Mucosa of stomach (tissue), 1 donor: Measurements from ENCODE around the gene ASIC1.
A peak's percentile ranks its signal among the peaks of the same experiment; 100 is the strongest.

Source experiments
- H3K27me3 ChIP-seq: one replicate; pipeline ENCODE4 v1.7.0; 2013; ENCODE audit warnings: mild to moderate bottlenecking, low read length; ENCODE audit not compliant: control insufficient read depth, insufficient read depth
- H3K36me3 ChIP-seq: one replicate; pipeline ENCODE4 v1.7.0; 2013; ENCODE audit warnings: low read length; ENCODE audit not compliant: control insufficient read depth, insufficient read depth
- H3K4me1 ChIP-seq: one replicate; pipeline ENCODE4 v1.7.0; 2013; ENCODE audit warnings: mild to moderate bottlenecking, low read length; ENCODE audit not compliant: control insufficient read depth, insufficient read depth
- H3K4me3 ChIP-seq: one replicate; pipeline ENCODE4 v1.7.0; 2013; ENCODE audit warnings: low read length
- H3K9ac ChIP-seq: one replicate; pipeline ENCODE4 v1.7.0; 2013; ENCODE audit warnings: mild to moderate bottlenecking, low read length, moderate library complexity
- H3K9me3 ChIP-seq: one replicate; pipeline ENCODE4 v1.7.0; 2013; ENCODE audit warnings: mild to moderate bottlenecking, low read length, moderate library complexity; ENCODE audit not compliant: control insufficient read depth
- donor health status: Pancreatic carcinoma.

ASIC1 gene

DNA sequence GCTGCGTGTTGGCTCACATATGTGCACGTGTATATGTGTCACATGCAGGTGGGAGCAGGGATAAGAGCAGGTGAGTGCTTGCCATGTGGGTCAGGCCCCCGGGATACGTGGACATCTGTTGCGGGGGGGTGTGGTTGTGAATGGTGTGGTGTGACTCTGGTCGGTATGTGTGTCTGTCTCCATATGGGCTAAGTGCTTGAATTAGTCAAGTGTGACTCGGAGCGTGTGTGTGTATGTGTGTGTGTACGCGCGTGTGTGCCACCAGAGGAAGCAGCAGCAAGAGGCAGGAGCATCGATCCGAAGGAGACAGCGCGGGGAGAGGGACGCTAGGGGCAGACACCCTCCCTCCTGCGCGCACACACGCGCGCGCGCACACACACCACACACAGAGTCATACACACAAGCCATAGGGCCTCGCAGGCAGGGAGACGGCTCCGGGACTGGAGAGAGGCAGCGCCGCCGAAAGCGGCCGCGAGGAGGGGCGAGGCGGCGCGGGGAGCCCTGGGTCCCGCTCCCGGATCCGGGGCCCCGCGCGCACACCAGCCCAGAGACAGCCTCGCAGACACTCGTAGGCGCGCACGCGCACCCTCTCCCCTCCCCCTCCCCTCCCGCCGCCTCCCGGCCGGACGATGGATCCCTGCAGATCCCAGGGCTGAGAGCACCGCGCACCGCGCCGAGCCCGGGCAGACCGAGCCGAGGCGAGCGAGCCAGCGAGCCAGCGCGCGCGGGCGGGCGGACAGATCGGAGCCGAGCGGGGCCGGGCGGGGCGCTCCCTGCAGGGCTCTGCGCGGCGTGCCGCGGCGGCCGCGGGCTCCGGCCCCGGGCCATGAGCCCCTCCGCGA lies at the start of gene ASIC1:
ASIC1 (plus strand) TSS at position 597 of the 842 bp plus-strand sequence. CDS start 1,171 bp downstream, outside the sequence.
- Histone ChIP-seq H3K9me3 (no peaks in the 10 kb centered on the region), H3K27me3 (peaks cover 24% of the 10 kb centered on the region), H3K4me1 (peaks cover 16% of the 10 kb centered on the region), H3K4me3 (no peak within 1 kb of the TSS), H3K9ac (peak within 1 kb of the TSS; percentile 27), H3K36me3 (no peaks in the 10 kb centered on the region)

DNA sequence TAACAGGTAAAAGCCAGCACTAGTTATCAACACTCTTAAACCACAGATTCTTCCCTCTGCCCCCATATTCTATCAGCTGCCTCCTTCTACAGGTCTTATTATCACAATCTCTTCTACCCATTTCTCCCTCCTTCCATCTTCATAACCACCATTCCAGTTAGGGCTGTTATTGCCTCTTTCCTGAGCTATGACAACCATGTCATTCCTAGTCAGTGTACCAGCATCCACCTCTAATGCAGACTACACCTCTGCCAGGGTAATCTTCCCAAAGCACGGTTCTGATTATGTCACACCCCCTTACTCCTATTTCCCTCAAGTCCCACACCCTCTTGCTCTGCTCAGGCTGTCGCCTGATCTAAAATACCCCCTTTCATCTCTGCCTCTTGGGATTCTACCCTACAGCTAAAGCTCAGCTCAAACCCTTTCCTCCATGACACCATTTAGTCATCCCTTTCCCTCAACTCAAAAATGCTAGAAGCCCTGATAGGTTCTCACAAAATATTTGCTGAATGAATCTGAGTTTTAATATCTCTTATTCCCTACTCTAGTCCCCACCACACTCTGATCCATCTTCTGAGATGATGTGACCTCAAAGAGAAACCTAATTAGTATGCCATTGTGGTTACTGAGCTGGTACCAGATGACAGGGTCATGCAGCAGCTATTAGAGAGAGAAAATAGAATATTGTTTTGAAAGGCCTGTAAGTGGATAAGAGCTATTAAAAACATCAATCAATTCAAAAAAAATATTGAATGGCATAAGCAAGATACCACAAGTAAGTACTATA lies 43.8 kb upstream of the ASIC1 start:
- Histone ChIP-seq H3K36me3 (no peaks in the 10 kb centered on the region), H3K9ac (no peak overlapping the region), H3K4me3 (no peak overlapping the region), H3K27me3 (no peaks in the 10 kb centered on the region), H3K9me3 (no peaks in the 10 kb centered on the region), H3K4me1 (peaks cover 12% of the 10 kb centered on the region)

DNA sequence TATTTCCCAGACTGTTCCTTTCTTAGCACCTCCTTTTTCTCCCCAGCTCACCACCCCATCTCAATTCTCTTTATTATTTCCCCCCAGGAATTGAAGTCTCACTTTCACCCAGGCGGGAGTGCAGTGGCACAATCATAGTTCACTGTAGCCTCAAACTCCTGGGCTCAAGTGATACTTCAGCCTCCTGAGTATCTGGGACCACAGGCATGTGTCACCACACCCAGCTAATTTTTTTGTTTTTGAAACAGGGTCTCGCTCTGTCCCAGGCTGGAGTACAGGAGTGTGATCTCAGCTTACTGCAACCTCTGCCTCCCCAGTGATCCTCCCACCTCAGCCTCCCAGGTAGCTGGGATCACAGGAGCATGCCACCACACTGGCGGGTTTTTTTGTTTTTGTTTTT lies 43.1 kb upstream of the ASIC1 start:
- no peaks in the 10 kb centered on the region for H3K36me3 ChIP-seq
- H3K9me3 ChIP-seq: no peaks in the 10 kb centered on the region
- no peaks in the 10 kb centered on the region for H3K27me3 ChIP-seq
- H3K4me3 ChIP-seq: no peak overlapping the region
- no peak overlapping the region for H3K9ac ChIP-seq
- peaks cover 12% of the 10 kb centered on the region for H3K4me1 ChIP-seq

DNA sequence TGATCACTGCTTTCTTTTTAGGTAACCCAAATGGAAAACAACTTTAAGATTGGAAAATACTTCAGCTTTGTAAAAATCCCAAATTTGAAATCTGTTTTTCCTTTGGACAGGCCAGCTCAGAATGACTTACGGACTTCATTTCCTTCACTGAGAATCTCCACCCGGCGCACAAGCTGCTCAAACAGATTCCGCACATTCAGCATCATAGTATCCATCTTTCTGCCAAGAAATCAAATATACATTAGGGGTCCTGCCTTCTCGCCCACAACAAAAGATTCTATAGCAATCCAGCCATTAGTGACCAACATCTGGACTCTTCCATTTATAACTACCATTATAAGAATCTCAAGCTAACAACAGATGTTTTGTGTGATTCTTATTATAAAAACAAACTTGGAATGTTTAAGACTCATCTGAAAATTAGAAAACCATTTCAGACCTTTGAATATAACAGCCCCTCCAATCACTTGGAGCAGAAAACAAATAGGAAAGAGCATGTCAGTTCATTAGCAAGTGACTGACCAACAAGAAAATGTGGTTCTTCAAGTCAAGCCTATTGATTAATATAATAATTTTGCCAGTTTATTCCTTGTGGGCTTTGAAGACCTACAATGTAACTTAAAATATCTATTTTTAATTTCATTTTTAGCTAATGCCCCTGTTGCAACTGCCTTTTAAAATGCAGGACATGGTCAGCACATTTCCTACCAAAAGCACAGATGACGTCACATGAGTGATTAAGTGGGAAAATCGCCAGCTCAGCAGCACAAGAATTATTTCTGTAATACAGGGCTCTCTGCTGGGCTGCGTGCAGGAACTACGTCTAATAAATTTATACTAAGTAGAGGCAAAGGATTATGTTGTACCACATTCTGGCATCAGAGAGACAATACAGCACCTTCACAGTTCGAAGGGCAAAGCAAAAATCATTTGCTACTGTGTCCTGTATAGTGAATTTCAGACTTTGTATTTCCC lies 40.6 kb upstream of the ASIC1 start:
- H3K4me1 ChIP-seq: peaks cover 12% of the 10 kb centered on the region
- H3K9ac ChIP-seq: no peak overlapping the region
- H3K27me3 ChIP-seq: no peaks in the 10 kb centered on the region
- H3K36me3 ChIP-seq: no peaks in the 10 kb centered on the region
- H3K9me3 ChIP-seq: no peaks in the 10 kb centered on the region
- H3K4me3 ChIP-seq: no peak overlapping the region

DNA sequence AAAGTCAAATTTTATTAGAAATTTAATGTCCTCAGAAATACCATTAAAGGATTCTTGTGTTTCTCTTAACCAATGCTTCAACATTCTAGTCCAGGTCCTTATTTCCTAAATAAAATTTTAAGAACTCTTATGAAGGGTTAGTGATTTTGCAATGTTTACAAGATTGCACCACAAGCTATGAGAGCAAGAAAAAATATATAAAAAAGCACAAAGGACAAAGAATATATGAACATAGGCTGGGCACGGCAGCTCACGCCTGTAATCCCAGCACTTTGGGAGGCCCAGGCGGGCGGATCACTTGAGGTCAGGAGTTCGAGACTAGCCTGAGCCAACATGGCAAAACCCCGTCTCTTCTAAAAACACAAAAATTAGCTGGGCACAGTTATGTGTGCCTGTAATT lies 39.8 kb upstream of the ASIC1 start:
- H3K9me3 ChIP-seq: no peaks in the 10 kb centered on the region
- H3K4me1 ChIP-seq: peaks cover 12% of the 10 kb centered on the region
- no peaks in the 10 kb centered on the region for H3K27me3 ChIP-seq
- no peak overlapping the region for H3K4me3 ChIP-seq
- H3K36me3 ChIP-seq: no peaks in the 10 kb centered on the region
- no peak overlapping the region for H3K9ac ChIP-seq

DNA sequence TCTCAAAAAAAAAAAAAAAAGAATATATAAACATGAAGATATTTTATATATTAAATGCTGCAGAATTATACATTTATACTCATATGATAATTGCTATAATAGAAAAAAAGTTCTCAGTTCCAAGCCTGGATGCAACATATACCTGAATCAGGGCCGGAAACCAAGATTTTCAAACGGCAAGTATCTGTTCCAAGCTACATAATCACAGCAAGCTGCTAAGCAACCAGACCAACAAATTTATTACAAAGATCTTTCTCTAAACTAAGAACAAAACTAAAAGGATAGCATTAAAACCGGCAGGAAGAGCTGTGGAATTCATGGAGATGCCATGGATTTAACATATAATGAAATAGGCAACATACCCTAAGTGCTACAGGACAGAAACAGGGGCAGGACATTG lies 39.2 kb upstream of the ASIC1 start:
- Histone ChIP-seq H3K27me3 (no peaks in the 10 kb centered on the region), H3K36me3 (no peaks in the 10 kb centered on the region), H3K9me3 (no peaks in the 10 kb centered on the region), H3K4me1 (peaks cover 12% of the 10 kb centered on the region), H3K4me3 (no peak overlapping the region), H3K9ac (no peak overlapping the region)

DNA sequence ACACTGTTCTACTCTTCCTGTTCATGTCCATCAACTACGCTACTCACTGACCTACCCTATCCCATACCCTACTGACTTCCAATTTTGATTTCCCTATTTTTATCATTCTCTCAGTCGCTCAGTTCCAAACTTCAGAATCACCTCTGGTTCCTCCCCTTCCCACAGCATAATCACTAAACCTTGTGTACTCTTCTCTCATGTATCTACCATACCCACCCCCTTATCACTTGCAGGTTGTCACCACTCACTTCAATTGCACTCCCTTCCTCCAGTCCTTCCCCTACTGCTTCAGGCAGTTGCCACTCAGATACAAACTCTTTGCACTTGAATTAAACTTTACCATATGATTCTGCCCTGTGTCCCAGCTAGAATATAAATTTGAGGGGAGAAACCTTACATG lies 38.4 kb upstream of the ASIC1 start:
- H3K36me3 ChIP-seq: no peaks in the 10 kb centered on the region
- H3K9ac ChIP-seq: no peak overlapping the region
- no peaks in the 10 kb centered on the region for H3K9me3 ChIP-seq
- no peaks in the 10 kb centered on the region for H3K27me3 ChIP-seq
- peaks cover 12% of the 10 kb centered on the region for H3K4me1 ChIP-seq
- H3K4me3 ChIP-seq: no peak overlapping the region

DNA sequence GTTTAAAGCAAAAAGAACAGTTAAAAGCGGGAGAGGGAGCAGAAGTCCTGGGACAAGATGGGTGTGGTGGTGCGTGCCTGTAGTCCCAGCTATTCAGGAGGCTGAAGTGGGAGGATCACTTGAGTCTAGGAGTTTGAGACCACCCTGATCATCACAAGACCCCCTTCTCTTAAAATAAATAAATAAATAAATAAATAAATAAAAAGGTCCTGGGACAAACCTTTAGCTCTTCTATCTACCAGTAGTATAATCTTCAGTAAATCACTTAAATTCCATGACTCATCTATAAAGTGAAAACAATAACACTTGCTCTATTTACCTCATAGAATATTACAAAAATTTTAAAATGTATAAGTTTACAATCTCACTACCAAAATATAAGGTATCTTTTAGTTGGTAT lies 37.9 kb upstream of the ASIC1 start:
- H3K27me3 ChIP-seq: no peaks in the 10 kb centered on the region
- H3K9ac ChIP-seq: no peak overlapping the region
- peaks cover 12% of the 10 kb centered on the region for H3K4me1 ChIP-seq
- H3K4me3 ChIP-seq: no peak overlapping the region
- no peaks in the 10 kb centered on the region for H3K36me3 ChIP-seq
- no peaks in the 10 kb centered on the region for H3K9me3 ChIP-seq

DNA sequence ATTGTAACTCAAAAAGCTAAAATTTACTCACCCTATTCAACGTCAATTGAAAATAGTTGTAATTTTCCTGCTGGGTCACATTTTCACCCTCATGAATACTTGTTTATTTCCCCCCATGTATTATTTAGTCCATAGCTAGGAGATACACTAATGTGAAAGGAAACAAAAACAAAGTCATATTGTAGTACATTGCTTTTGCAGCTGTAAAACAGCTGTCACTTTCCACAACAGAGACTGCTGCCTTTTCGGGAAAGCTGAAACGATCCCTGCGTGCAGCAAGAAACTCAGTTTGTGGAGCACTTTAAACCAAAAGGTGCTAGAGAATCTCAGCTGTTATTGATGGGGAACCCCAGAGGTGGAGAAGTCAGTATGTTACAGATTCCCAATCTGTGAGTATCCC lies 36.4 kb upstream of the ASIC1 start:
- Histone ChIP-seq H3K4me1 (peaks cover 12% of the 10 kb centered on the region), H3K4me3 (no peak overlapping the region), H3K36me3 (no peaks in the 10 kb centered on the region), H3K27me3 (no peaks in the 10 kb centered on the region), H3K9me3 (no peaks in the 10 kb centered on the region), H3K9ac (no peak overlapping the region)

DNA sequence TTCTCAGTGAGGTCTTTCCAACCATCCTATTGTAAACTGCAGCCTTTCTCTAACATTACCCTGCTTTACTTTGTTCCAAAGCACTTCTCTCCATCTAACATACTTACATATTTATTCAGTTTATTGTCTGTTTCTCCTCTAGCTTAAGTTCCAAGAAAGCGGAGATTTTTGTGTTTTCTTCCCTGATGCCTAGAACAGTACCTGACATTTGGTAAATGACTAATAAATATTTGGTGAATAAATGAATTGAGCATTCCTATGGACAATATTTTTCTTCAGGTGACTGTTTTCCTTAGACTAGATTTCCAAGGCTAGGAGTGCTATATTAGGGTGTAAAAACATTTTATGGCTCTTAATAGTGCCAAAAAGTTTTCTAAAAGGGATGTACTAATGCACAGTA lies 34.5 kb upstream of the ASIC1 start:
- H3K9me3 ChIP-seq: no peaks in the 10 kb centered on the region

DNA sequence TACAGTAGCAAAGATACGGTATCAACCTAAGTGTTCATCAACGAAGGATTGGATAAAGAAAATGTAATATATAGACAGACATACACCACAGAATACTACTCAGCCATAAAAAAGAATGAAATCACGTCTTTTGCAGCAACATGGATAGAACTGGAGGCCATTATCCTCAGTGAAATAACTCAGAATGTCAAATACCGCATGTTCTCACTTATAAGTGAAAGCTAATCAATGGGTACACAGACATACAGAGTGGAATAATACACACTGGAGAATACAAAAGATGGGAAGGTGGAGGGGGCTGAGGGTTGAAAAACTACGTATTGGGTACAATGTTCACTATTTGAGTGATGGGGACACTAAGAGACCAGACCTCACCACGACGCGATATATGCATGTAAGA lies 33.2 kb upstream of the ASIC1 start:
- Histone ChIP-seq H3K9ac (peak overlapping the region; percentile 76), H3K4me3 (no peak overlapping the region)

More for the DNA sequence above, 34.5 kb upstream of the ASIC1 start:
- Histone ChIP-seq H3K4me3 (no peak overlapping the region), H3K9ac (no peak overlapping the region), H3K27me3 (no peaks in the 10 kb centered on the region), H3K36me3 (no peaks in the 10 kb centered on the region), H3K4me1 (no peaks in the 10 kb centered on the region)

More for the DNA sequence above, 33.2 kb upstream of the ASIC1 start:
- Histone ChIP-seq H3K36me3 (no peaks in the 10 kb centered on the region), H3K27me3 (no peaks in the 10 kb centered on the region), H3K9me3 (no peaks in the 10 kb centered on the region), H3K4me1 (no peaks in the 10 kb centered on the region)
